Calu3 (cell line): ENCODE measurements around the gene MARCHF2. TPM values are rescaled to one million over a fixed set of nuclear protein-coding genes. Genes with fewer than 3 reads are reported as not detected.

ENCODE experiments used
- BruUV-seq: library from RNA; stranded (reverse); fragments of 400-500 nt; replicated peaks from 2 replicates; lab custom pipeline; 2021; lab: Mats Ljungman, UMichigan
- CTCF ChIA-PET: fragments of 300-600 bp; sonication (Branson Sonifier 250); formaldehyde crosslinking; loops from one replicate; lab custom pipeline; 2022; ENCODE audit warnings: antibody characterized with exemption; lab: Charles Lee
- DNase-seq: peaks from one replicate; pipeline ENCODE4 v3.0.0; 2022
- H3K27ac Mint-ChIP-seq: one replicate; pipeline ENCODE4 v1.8.0; 2022; ENCODE audit warnings: mixed read lengths; ENCODE audit not compliant: unreplicated experiment
- H3K27me3 Mint-ChIP-seq: one replicate; pipeline ENCODE4 v1.8.0; 2022; ENCODE audit warnings: mixed read lengths; ENCODE audit not compliant: unreplicated experiment
- H3K36me3 Mint-ChIP-seq: one replicate; pipeline ENCODE4 v1.8.0; 2022; ENCODE audit warnings: mild to moderate bottlenecking, moderate library complexity, mixed read lengths; ENCODE audit not compliant: insufficient read depth, unreplicated experiment
- H3K4me1 Mint-ChIP-seq: one replicate; pipeline ENCODE4 v1.8.0; 2022; ENCODE audit warnings: mild to moderate bottlenecking, low read depth, mixed read lengths; ENCODE audit not compliant: unreplicated experiment
- H3K4me3 Mint-ChIP-seq: one replicate; pipeline ENCODE4 v1.8.0; 2022; ENCODE audit warnings: mild to moderate bottlenecking, low read depth, moderate library complexity, mixed read lengths; ENCODE audit not compliant: unreplicated experiment
- H3K9me3 Mint-ChIP-seq: one replicate; pipeline ENCODE4 v1.8.0; 2022; ENCODE audit warnings: low read depth, mixed read lengths; ENCODE audit not compliant: unreplicated experiment
- CTCF ChIP-seq: fragments of 200-600 bp; IDR thresholded peaks from one replicate; pipeline ENCODE4 v1.8.0; 2022; ENCODE audit warnings: antibody characterized with exemption; ENCODE audit not compliant: unreplicated experiment
- intact Hi-C: fragments of 100-400 bp; cut with micrococcal nuclease; formaldehyde crosslinking; loops from one replicate; pipeline ENCODE4 v1.10.0; 2022; ENCODE audit not compliant: unreplicated experiment
- total RNA-seq: library from RNA; stranded (reverse); gene quantifications from 2 replicates; pipeline ENCODE4 v1.2.3, GENCODE V29; 2022

The MARCHF2 gene
- total RNA-seq, 1 experiment from 2014 or later, result 10.1 TPM

DNA sequence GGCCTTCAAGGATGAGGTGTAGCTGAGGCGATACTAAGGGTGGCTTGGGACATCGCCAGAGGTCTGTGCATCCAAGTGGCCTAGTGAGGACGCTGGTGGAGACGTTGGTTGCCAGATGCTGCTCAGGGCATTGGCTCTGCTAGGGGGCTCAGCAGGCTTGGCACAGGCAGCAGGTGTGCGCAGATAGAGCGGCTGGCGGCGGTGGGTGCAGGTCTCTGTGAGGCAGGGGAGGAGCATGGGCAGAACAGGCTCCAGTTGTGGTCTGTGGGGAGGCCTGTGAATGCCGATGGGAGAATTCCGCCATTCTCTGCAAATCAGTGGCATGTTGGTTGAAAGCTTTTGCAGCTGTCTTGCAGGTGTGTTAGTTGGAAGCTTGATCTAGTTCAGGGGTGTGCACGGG is 68.1 kb downstream of the MARCHF2 start:
- DNase-seq, result no peak
- Mint-ChIP-seq H3K4me3 (no peak overlapping the region), H3K9me3 (no peaks in the 10 kb centered on the region), H3K27ac (no peak overlapping the region), H3K4me1 (peaks cover 21% of the 10 kb centered on the region), H3K36me3 (peaks cover 31% of the 10 kb centered on the region), H3K27me3 (no peaks in the 10 kb centered on the region)
- intact Hi-C loops, result loop anchor here (2.0 kb wide), 1 partner anchor 26 kb away; no protein-coding TSS in a partner anchor
- no TSS peak for BruUV-seq
- CTCF ChIA-PET, result no interaction called here
- no peak for TF ChIP-seq CTCF

- Mint-ChIP-seq H3K27ac (no peak overlapping the region), H3K4me1 (peaks cover 21% of the 10 kb centered on the region), H3K9me3 (no peaks in the 10 kb centered on the region), H3K4me3 (no peak overlapping the region), H3K27me3 (no peaks in the 10 kb centered on the region), H3K36me3 (peaks cover 32% of the 10 kb centered on the region)
- DNase-seq, result no peak
- no TSS peak for BruUV-seq
- CTCF ChIA-PET, result no interaction called here
- no peak for TF ChIP-seq CTCF
- intact Hi-C loops, result loop anchor here (2.0 kb wide), 1 partner anchor 25 kb away; no protein-coding TSS in a partner anchor
These were observed 68.5 kb downstream of the MARCHF2 start for GRCh38 chr19:8481616-8482015.

GRCh38 chr19:8482696-8483095 is 69.6 kb downstream of the MARCHF2 start:
- Mint-ChIP-seq H3K27me3 (no peaks in the 10 kb centered on the region), H3K4me3 (no peak overlapping the region), H3K27ac (no peak overlapping the region), H3K36me3 (peaks cover 30% of the 10 kb centered on the region), H3K9me3 (no peaks in the 10 kb centered on the region), H3K4me1 (peaks cover 20% of the 10 kb centered on the region)
- DNase-seq, result no peak
- no peak for TF ChIP-seq CTCF
- intact Hi-C loops, result no loop called here
- CTCF ChIA-PET, result interaction anchor here (0.6 kb wide), 1 partner anchor 57 kb away, joined by 4 read pairs; no protein-coding TSS in a partner anchor
- BruUV-seq, result no TSS peak

- intact Hi-C loops, result no loop called here
- Mint-ChIP-seq H3K27ac (no peak overlapping the region), H3K4me1 (peaks cover 15% of the 10 kb centered on the region), H3K4me3 (no peak overlapping the region), H3K36me3 (peaks cover 30% of the 10 kb centered on the region), H3K27me3 (no peaks in the 10 kb centered on the region), H3K9me3 (no peaks in the 10 kb centered on the region)
- no peak for TF ChIP-seq CTCF
- BruUV-seq, result no TSS peak
- no peak for DNase-seq
- CTCF ChIA-PET, result no interaction called here
These were observed 70.1 kb downstream of the MARCHF2 start for GRCh38 chr19:8483165-8483564.
